GM10266 (cell line): ENCODE results near the gene MAGEA4.
"Not testable (repeated sequence)": the region's sequence is repeated elsewhere in the genome, so short reads cannot be mapped to it uniquely, and the experiment has no call there.

ENCODE experiments used
- DNase-seq: peaks from one replicate; pipeline ENCODE4 v3.0.0; 2012; ENCODE audit errors: extremely low spot score
- TF ChIP-seq, protein P1 (sequence below): IDR thresholded peaks from 2 replicates; pipeline ENCODE4 v1.5.1; 2012; ENCODE audit warnings: mild to moderate bottlenecking, low read depth; ENCODE audit not compliant: control insufficient read depth, insufficient read depth; ENCODE audit errors: missing control alignments

The MAGEA4 gene

DNA sequence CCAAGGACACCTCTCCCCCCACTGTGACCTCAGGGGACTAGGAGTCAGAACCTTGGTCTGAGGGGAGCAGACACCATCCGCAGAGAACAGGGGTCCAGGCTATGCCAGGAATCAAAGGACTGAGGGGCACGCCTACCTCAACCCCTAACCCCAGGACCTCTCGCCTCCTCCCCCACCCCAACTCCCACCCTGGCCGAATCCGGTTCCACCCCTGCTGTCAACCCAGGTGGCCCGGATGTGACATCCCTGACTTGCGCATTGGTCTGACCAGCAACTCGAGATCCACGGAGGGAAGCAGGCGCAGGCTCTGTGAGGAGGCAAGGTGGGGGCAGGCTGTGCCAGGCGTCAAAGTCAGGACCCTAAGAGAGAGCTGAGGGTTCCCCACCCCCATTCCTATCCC lies 468 bp upstream of the MAGEA4 start:
- no peak for DNase-seq
- TF ChIP-seq, protein P1, sequence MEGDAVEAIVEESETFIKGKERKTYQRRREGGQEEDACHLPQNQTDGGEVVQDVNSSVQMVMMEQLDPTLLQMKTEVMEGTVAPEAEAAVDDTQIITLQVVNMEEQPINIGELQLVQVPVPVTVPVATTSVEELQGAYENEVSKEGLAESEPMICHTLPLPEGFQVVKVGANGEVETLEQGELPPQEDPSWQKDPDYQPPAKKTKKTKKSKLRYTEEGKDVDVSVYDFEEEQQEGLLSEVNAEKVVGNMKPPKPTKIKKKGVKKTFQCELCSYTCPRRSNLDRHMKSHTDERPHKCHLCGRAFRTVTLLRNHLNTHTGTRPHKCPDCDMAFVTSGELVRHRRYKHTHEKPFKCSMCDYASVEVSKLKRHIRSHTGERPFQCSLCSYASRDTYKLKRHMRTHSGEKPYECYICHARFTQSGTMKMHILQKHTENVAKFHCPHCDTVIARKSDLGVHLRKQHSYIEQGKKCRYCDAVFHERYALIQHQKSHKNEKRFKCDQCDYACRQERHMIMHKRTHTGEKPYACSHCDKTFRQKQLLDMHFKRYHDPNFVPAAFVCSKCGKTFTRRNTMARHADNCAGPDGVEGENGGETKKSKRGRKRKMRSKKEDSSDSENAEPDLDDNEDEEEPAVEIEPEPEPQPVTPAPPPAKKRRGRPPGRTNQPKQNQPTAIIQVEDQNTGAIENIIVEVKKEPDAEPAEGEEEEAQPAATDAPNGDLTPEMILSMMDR: no peak

GRCh38 chrX:151918736-151919135 lies 6.0 kb downstream of the MAGEA4 start:
- not testable (repeated sequence) for DNase-seq

DNA sequence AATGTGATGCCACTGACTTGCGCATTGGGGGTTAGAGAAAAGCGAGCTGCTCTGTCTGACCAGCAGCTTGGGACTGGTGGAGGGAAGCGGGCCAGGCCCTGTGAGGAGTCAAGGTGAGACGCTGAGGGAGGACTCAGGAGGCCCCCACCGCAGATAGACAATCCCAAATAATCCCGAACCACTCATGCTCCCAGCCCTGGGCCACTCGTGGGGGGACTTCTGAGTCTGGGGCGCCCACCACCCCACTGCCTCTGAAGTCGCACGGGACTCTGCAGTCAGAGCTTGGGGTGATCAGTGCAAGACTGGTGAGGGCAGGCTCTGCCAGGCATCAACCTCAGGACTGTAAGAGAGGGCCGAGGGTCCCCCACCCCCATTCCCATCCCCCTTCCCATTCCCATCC lies 6.9 kb downstream of the MAGEA4 start:
- no peak for DNase-seq
- TF ChIP-seq, protein P1: no peak

GRCh38 chrX:151920101-151920500 lies 7.4 kb downstream of the MAGEA4 start:
- TF ChIP-seq, protein P1: no peak
- no peak for DNase-seq

- TF ChIP-seq, protein P1: no peak
Measured at GRCh38 chrX:151920530-151920929, 7.8 kb downstream of the MAGEA4 start.

GRCh38 chrX:151921292-151921691 lies 8.6 kb downstream of the MAGEA4 start:
- TF ChIP-seq, protein P1: no peak
- no peak for DNase-seq

More at GRCh38 chrX:151920530-151920929, 7.8 kb downstream of the MAGEA4 start:
- DNase-seq: no peak

DNA sequence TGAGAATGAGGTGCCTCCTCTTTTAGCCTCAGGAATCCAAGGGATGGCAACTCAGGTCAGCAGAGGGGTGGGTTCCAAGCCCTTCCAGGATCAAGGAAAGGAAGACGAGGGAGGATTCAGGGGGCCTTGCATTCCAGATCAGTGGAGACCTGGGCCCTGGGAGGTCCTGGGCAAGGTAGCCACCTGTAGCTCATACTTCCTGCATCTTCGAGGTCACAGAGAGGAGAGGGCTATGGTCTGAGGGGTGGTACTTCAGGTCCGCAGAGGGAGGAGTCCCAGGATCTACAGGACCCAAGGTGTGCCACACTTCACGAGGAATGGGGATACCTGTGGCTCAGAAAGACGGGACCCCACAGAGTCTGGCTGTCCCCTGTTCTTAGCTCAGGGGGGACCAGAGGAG lies 9.2 kb downstream of the MAGEA4 start:
- TF ChIP-seq, protein P1: no peak

DNA sequence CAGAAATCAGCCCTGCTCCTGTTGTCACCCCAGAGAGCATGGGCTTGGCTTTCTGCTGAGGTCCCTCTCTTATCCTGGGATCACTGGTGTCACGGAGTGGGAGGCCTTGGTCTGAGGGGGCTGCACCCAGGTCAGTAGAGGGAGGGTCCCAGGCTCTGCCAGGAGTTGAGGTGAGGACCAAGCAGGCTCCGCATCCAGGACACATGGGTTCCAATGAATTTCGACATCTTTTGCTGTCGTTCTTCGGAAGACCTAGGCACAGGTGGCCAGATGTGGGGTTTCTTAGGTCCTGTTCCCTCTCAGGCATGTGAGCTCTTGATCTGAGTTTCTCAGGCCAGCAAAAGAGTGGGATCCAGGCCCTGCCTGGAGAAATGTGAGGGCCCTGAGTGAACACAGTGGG lies 10.0 kb downstream of the MAGEA4 start:
- TF ChIP-seq, protein P1: no peak
- no peak for DNase-seq

More for the DNA sequence above, 9.2 kb downstream of the MAGEA4 start:
- DNase-seq: no peak
